ENCODE results near the gene PRDM11. TPM values are rescaled to one million over a fixed set of nuclear protein-coding genes. Genes with fewer than 3 reads are reported as not detected.
"Not testable (repeated sequence)": the region's sequence is repeated elsewhere in the genome, so short reads cannot be mapped to it uniquely, and the experiment has no call there.

The PRDM11 gene
- total and polyA plus RNA-seq, 4 donors = 3.7 to 35.1 (median 14.1) TPM

- ATAC-seq (ENCODE audit: insufficient read depth, low FRiP score) (no peak), DNase-seq (no peak)
- Histone ChIP-seq H3K27ac (ENCODE audit: low read depth in 1 of 2, low read length in 1 of 2) (no peak overlapping the region), H3K27me3 (ENCODE audit: control insufficient read depth in 3 of 3, insufficient read depth in 3 of 3, low read length in 2 of 3) (peaks cover 0 to 6% (median 5%) of the 10 kb centered on the region in 3 donors), H3K36me3 (ENCODE audit: control insufficient read depth in 4 of 4, insufficient read depth in 4 of 4, low read length in 4 of 4) (no peaks in the 10 kb centered on the region), H3K9ac (ENCODE audit: insufficient read depth in 1 of 2, low read length in 2 of 2) (no peak overlapping the region), H3K4me1 (ENCODE audit: control insufficient read depth in 5 of 5, insufficient read depth in 5 of 5, low read length in 5 of 5) (no peaks in the 10 kb centered on the region), H3K9me3 (ENCODE audit: control insufficient read depth in 4 of 4, insufficient read depth in 3 of 4, low read length in 3 of 4) (no peaks in the 10 kb centered on the region), H3K4me3 (no peak overlapping the region)
- TF ChIP-seq, protein P1, sequence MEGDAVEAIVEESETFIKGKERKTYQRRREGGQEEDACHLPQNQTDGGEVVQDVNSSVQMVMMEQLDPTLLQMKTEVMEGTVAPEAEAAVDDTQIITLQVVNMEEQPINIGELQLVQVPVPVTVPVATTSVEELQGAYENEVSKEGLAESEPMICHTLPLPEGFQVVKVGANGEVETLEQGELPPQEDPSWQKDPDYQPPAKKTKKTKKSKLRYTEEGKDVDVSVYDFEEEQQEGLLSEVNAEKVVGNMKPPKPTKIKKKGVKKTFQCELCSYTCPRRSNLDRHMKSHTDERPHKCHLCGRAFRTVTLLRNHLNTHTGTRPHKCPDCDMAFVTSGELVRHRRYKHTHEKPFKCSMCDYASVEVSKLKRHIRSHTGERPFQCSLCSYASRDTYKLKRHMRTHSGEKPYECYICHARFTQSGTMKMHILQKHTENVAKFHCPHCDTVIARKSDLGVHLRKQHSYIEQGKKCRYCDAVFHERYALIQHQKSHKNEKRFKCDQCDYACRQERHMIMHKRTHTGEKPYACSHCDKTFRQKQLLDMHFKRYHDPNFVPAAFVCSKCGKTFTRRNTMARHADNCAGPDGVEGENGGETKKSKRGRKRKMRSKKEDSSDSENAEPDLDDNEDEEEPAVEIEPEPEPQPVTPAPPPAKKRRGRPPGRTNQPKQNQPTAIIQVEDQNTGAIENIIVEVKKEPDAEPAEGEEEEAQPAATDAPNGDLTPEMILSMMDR (IDR thresholded peaks at IDR 0.05; ENCODE audit: control extremely low read depth, extremely low read depth) = no peak
Observed at GRCh38 chr11:45113807-45114206, 32.6 kb upstream of the PRDM11 start.

DNA sequence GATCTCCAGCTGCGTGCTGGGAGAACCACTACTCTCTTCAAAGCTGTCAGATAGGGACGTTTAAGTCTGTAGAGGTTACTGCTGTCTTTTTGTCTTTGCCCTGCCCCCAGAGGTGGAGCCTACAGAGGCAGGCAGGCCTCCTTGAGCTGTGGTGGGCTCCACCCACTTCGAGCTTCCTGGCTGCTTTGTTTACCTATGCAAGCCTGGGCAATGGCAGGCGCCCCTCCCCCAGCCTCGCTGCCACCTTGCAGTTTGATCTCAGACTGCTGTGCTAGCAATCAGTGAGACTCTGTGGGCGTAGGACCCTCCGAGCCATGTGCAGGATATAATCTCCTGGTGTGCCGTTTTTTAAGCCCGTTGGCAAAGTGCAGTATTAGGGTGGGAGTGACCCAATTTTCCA lies 18.6 kb upstream of the PRDM11 start:
- H3K4me1 ChIP-seq (ENCODE audit: control insufficient read depth in 5 of 5, insufficient read depth in 5 of 5, low read length in 5 of 5); H3K9ac ChIP-seq (ENCODE audit: insufficient read depth in 1 of 2, low read length in 2 of 2); H3K4me3 ChIP-seq; H3K9me3 ChIP-seq (ENCODE audit: control insufficient read depth in 4 of 4, insufficient read depth in 3 of 4, low read length in 3 of 4); ATAC-seq (ENCODE audit: insufficient read depth, low FRiP score); H3K27ac ChIP-seq (ENCODE audit: low read depth in 1 of 2, low read length in 1 of 2); DNase-seq; H3K27me3 ChIP-seq (ENCODE audit: control insufficient read depth in 3 of 3, insufficient read depth in 3 of 3, low read length in 2 of 3); H3K36me3 ChIP-seq (ENCODE audit: control insufficient read depth in 4 of 4, insufficient read depth in 4 of 4, low read length in 4 of 4): not testable (repeated sequence)
- WGBS, 2 donors = 72 to 84% methylated on average over 9 of the region's 9 CpGs

DNA sequence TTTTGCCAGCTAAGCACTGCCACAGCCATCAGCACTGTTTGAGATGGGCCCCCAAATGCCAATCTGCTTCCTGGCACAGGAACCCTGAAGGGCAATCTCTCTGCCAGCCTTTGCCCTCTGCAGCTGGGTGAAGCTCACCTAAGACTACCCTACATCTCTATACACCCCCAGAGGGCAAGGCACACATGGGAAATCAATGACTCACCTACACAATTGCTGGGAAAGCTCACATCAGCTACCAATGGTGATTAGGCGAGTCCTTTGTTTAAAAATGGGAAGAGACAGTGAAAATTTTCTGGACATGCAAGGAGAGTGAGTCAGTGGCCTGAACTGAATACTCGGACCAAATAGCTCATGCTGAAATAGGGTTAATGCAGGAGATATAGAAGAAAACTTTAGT lies 12.6 kb upstream of the PRDM11 start:
- Histone ChIP-seq H3K27me3 (ENCODE audit: control insufficient read depth in 3 of 3, insufficient read depth in 3 of 3, low read length in 2 of 3) (peaks cover 0 to 7% (median 2%) of the 10 kb centered on the region in 3 donors), H3K27ac (ENCODE audit: low read depth in 1 of 2, low read length in 1 of 2) (no peak overlapping the region), H3K9ac (ENCODE audit: insufficient read depth in 1 of 2, low read length in 2 of 2) (no peak overlapping the region), H3K4me1 (ENCODE audit: control insufficient read depth in 5 of 5, insufficient read depth in 5 of 5, low read length in 5 of 5) (no peaks in the 10 kb centered on the region), H3K36me3 (ENCODE audit: control insufficient read depth in 4 of 4, insufficient read depth in 4 of 4, low read length in 4 of 4) (no peaks in the 10 kb centered on the region), H3K4me3 (no peak overlapping the region), H3K9me3 (ENCODE audit: control insufficient read depth in 4 of 4, insufficient read depth in 3 of 4, low read length in 3 of 4) (peaks cover 0 to 4% (median under 1%) of the 10 kb centered on the region in 4 donors)
- DNase-seq (no peak), ATAC-seq (ENCODE audit: insufficient read depth, low FRiP score) (no peak)
- 86 to 92% methylated on average over 2 of the region's 2 CpGs for WGBS, 2 donors
- TF ChIP-seq, protein P1 (IDR thresholded peaks at IDR 0.05; ENCODE audit: control extremely low read depth, extremely low read depth) = no peak

GRCh38 chr11:45141171-45141570 lies 5.3 kb upstream of the PRDM11 start:
- Histone ChIP-seq H3K9me3 (ENCODE audit: control insufficient read depth in 4 of 4, insufficient read depth in 3 of 4, low read length in 3 of 4) (no peaks in the 10 kb centered on the region), H3K27me3 (ENCODE audit: control insufficient read depth in 3 of 3, insufficient read depth in 3 of 3, low read length in 2 of 3) (peaks cover 0 to 4% (median 2%) of the 10 kb centered on the region in 3 donors), H3K36me3 (ENCODE audit: control insufficient read depth in 4 of 4, insufficient read depth in 4 of 4, low read length in 4 of 4) (no peaks in the 10 kb centered on the region), H3K4me1 (ENCODE audit: control insufficient read depth in 5 of 5, insufficient read depth in 5 of 5, low read length in 5 of 5) (peaks cover 0 to 8% (median 3%) of the 10 kb centered on the region in 5 donors), H3K27ac (ENCODE audit: low read depth in 1 of 2, low read length in 1 of 2) (no peak overlapping the region), H3K4me3 (no peak overlapping the region), H3K9ac (ENCODE audit: insufficient read depth in 1 of 2, low read length in 2 of 2) (no peak overlapping the region)
- TF ChIP-seq, protein P1 (IDR thresholded peaks at IDR 0.05; ENCODE audit: control extremely low read depth, extremely low read depth) = no peak
- ATAC-seq (ENCODE audit: insufficient read depth, low FRiP score) = no peak
- WGBS, 2 donors = 14 to 28% methylated on average over 1 of the region's 1 CpG
- no peak for DNase-seq
